Large intestine (tissue), 3 donors: ENCODE measurements around the gene WDR62. TPM values are rescaled to one million over a fixed set of nuclear protein-coding genes. Genes with fewer than 3 reads are reported as not detected.

Source experiments
- DNase-seq, 2 donors: peaks; one replicate each; pipeline versions ENCODE4 v3.0.0 to v3.0.0-alpha.2; 2013
- H3K27ac ChIP-seq: one replicate; pipeline ENCODE4 v1.5.1; 2013; ENCODE audit warnings: low read length
- H3K27me3 ChIP-seq: 2 replicates; pipeline ENCODE4 v1.6.1; 2013; ENCODE audit warnings: low read length; ENCODE audit not compliant: control insufficient read depth, insufficient read depth
- H3K36me3 ChIP-seq: 2 replicates; pipeline ENCODE4 v1.6.1; 2013; ENCODE audit warnings: low read length; ENCODE audit not compliant: control insufficient read depth, insufficient read depth
- H3K4me1 ChIP-seq: one replicate; pipeline ENCODE4 v1.6.1; 2013; ENCODE audit warnings: low read length; ENCODE audit not compliant: control insufficient read depth, insufficient read depth
- H3K4me3 ChIP-seq: one replicate; pipeline ENCODE4 v1.5.1; 2013; ENCODE audit warnings: low read length
- H3K9me3 ChIP-seq: one replicate; pipeline ENCODE4 v1.6.1; 2013; ENCODE audit warnings: mild to moderate bottlenecking, low read depth, low read length, moderate library complexity; ENCODE audit not compliant: control insufficient read depth
- WGBS: methylation state at CpG from one replicate; pipeline ENCODE4 v1.1.5; 2013; ENCODE audit warnings: low lambda C conversion rate; ENCODE audit not compliant: insufficient coverage; 5-methylcytosine and 5-hydroxymethylcytosine counted together
- polyA plus RNA-seq: library from polyadenylated mRNA; unstranded; fragments of 120-200 nt; gene quantifications from one replicate; pipeline ENCODE4 v1.2.1, GENCODE V29; 2013

The WDR62 gene
- polyA plus RNA-seq, 1 donor: 2.6 TPM

DNA sequence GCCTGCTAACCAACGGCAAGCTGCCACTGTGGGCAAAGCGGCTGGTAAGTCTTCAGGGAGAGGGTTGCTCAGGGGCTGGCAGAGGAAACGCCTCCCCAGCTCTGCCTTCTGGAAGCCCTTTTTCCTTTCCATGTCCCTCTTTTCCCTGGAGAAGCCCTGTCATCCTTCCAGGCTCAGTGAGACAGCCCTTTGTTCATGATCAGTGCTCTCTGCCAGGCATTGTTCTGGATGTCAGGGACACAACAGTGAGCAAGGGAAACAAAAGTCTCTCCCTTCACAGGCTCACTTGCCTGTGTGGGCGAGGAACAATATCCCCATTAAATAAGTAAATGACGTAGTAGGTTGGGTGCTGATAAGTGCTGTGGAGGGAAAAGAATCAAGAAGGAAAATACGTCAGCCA, 42.3 kb downstream of the WDR62 start:
- Histone ChIP-seq H3K36me3 (peaks cover 2% of the 10 kb centered on the region), H3K4me1 (no peaks in the 10 kb centered on the region), H3K9me3 (no peaks in the 10 kb centered on the region), H3K4me3 (no peak overlapping the region), H3K27me3 (no peaks in the 10 kb centered on the region), H3K27ac (no peak overlapping the region)
- no peak for DNase-seq
- WGBS: no CpG with 5 or more reads among the region's 6 CpGs

- DNase-seq: no peak
- H3K9me3 ChIP-seq: no peaks in the 10 kb centered on the region
These were observed 44.6 kb downstream of the WDR62 start for GRCh38 chr19:36099166-36099785.

DNA sequence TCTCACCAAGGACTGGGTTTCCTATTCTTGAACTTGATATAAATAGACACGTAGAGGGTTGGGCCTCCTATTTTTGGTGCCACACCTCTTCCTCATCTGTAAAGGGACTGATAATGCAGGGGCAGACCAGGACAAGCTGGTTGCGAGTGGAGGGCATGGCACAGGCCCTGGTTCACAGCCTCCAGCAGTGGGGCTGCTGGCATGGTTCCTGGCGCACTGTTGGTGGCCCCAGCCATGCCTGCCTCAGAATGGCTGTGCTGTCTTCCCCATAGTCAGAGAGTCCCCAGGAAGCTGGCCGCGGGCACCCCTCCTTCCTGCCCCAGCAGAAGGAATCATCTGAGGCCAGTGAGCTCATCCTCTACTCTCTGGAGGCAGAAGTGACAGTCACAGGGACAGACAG, 45.8 kb downstream of the WDR62 start:
- no peak overlapping the region for H3K4me3 ChIP-seq
- H3K27ac ChIP-seq: no peak overlapping the region
- peaks cover 3% of the 10 kb centered on the region for H3K36me3 ChIP-seq
- no peaks in the 10 kb centered on the region for H3K9me3 ChIP-seq
- no CpG with 5 or more reads among the region's 5 CpGs for WGBS
- no peaks in the 10 kb centered on the region for H3K27me3 ChIP-seq
- no peaks in the 10 kb centered on the region for H3K4me1 ChIP-seq
- no peak for DNase-seq

More at GRCh38 chr19:36099166-36099785, 44.6 kb downstream of the WDR62 start:
- Histone ChIP-seq H3K4me3 (no peak overlapping the region), H3K4me1 (no peaks in the 10 kb centered on the region), H3K36me3 (peaks cover 3% of the 10 kb centered on the region), H3K27me3 (no peaks in the 10 kb centered on the region), H3K27ac (no peak overlapping the region)
- WGBS: no CpG with 5 or more reads among the region's 19 CpGs

DNA sequence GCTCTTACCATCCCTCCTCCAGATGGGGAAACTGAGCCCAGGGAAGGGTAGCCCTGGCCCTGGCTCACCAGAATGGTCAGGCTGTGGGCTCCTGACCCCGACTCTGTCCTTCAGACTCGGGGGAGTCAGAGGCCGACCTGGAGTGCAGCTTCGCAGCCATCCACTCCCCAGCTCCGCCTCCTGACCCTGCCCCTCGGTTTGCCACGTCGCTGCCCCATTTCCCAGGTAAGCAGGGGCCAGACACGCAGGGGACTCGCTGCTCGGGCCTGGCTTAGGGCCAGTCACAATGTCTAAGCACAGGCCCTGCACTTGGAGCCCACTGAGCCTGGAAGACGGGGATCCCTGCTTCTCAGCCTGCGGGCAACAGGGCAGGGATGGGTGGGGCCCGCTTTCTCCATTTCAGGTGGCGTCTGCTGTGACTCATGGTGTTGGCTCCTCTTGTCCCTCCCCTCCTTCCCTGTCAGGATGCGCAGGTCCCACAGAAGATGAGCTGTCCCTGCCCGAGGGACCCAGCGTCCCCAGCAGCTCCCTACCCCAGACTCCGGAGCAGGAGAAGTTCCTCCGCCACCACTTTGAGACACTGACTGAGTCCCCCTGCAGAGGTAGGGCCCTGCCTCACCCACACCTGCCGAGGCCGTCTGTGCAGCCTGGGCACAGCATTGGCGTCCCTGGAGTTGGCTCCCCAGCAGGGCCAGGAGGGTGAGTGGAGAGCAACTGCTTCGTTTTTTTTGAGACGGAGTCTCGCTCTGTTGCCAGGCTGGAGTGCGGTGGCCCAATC, 47.0 kb downstream of the WDR62 start:
- Histone ChIP-seq H3K27ac (no peak overlapping the region), H3K27me3 (no peaks in the 10 kb centered on the region), H3K9me3 (no peaks in the 10 kb centered on the region), H3K4me1 (no peaks in the 10 kb centered on the region), H3K36me3 (peaks cover 6% of the 10 kb centered on the region), H3K4me3 (no peak overlapping the region)
- no CpG with 5 or more reads among the region's 27 CpGs for WGBS
- no peak for DNase-seq

- no CpG with 5 or more reads among the region's 24 CpGs for WGBS
- no peak overlapping the region for H3K27ac ChIP-seq
- no peaks in the 10 kb centered on the region for H3K4me1 ChIP-seq
- H3K36me3 ChIP-seq: peaks cover 6% of the 10 kb centered on the region
- H3K4me3 ChIP-seq: no peak overlapping the region
- H3K9me3 ChIP-seq: no peaks in the 10 kb centered on the region
- DNase-seq: no peak
- no peaks in the 10 kb centered on the region for H3K27me3 ChIP-seq
These were observed 48.4 kb downstream of the WDR62 start for GRCh38 chr19:36103040-36103626.

GRCh38 chr19:36103842-36104552, 49.3 kb downstream of the WDR62 start:
- no peak for DNase-seq
- Histone ChIP-seq H3K4me1 (no peaks in the 10 kb centered on the region), H3K36me3 (peaks cover 6% of the 10 kb centered on the region), H3K27ac (no peak overlapping the region), H3K27me3 (no peaks in the 10 kb centered on the region), H3K4me3 (no peak overlapping the region), H3K9me3 (no peaks in the 10 kb centered on the region)
- WGBS: no CpG with 5 or more reads among the region's 12 CpGs

- no CpG with 5 or more reads among the region's 6 CpGs for WGBS
- no peak overlapping the region for H3K4me3 ChIP-seq
- H3K9me3 ChIP-seq: no peaks in the 10 kb centered on the region
- DNase-seq: no peak
- H3K4me1 ChIP-seq: no peaks in the 10 kb centered on the region
- peaks cover 9% of the 10 kb centered on the region for H3K36me3 ChIP-seq
- no peak overlapping the region for H3K27ac ChIP-seq
- H3K27me3 ChIP-seq: no peaks in the 10 kb centered on the region
These were observed 51.7 kb downstream of the WDR62 start for GRCh38 chr19:36106441-36106840.

DNA sequence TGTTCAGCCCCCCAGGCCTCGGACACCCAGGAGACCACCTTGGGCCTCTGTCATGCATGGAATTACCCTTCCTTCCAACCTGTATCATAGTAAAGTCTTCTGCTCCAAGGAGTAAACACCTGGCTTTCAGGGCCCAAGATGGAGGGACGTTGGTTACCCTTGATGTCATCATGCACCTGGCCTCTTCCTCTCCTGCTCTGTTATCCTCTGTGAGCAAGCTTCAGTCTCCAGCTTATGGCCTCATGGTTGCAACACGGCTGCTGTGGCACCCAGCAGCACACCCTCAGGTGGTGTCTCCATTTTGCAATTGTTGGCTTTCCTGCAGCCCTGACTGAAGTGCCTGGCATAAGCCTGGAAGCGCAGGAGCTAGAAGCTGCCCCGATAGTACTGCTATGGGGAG, 52.3 kb downstream of the WDR62 start:
- no CpG with 5 or more reads among the region's 5 CpGs for WGBS
- no peak for DNase-seq
- Histone ChIP-seq H3K9me3 (no peaks in the 10 kb centered on the region), H3K27me3 (no peaks in the 10 kb centered on the region), H3K4me3 (no peak overlapping the region), H3K27ac (no peak overlapping the region), H3K36me3 (peaks cover 10% of the 10 kb centered on the region), H3K4me1 (no peaks in the 10 kb centered on the region)

- Histone ChIP-seq H3K27ac (no peak overlapping the region), H3K36me3 (peaks cover 19% of the 10 kb centered on the region), H3K27me3 (no peaks in the 10 kb centered on the region), H3K9me3 (no peaks in the 10 kb centered on the region), H3K4me3 (no peak overlapping the region), H3K4me1 (peaks cover 3% of the 10 kb centered on the region)
- WGBS: no CpG with 5 or more reads among the region's 3 CpGs
- DNase-seq: no peak
These were observed 54.0 kb downstream of the WDR62 start for GRCh38 chr19:36108684-36109083.

GRCh38 chr19:36110487-36111199, 55.9 kb downstream of the WDR62 start, which contains the start of gene OVOL3:
TSS of gene OVOL3 (plus strand) at chr19:36111143. CDS start at chr19:36111203, 60 bp downstream.
- Histone ChIP-seq H3K27ac (no peak within 1 kb of the TSS), H3K9me3 (no peaks in the 10 kb centered on the region), H3K27me3 (no peaks in the 10 kb centered on the region), H3K36me3 (peaks cover 18% of the 10 kb centered on the region), H3K4me3 (no peak within 1 kb of the TSS), H3K4me1 (peaks cover 7% of the 10 kb centered on the region)
- no peak for DNase-seq
- WGBS: no CpG with 5 or more reads among the region's 1 CpG
